ENCODE data around the gene TSEN34.

DNA sequence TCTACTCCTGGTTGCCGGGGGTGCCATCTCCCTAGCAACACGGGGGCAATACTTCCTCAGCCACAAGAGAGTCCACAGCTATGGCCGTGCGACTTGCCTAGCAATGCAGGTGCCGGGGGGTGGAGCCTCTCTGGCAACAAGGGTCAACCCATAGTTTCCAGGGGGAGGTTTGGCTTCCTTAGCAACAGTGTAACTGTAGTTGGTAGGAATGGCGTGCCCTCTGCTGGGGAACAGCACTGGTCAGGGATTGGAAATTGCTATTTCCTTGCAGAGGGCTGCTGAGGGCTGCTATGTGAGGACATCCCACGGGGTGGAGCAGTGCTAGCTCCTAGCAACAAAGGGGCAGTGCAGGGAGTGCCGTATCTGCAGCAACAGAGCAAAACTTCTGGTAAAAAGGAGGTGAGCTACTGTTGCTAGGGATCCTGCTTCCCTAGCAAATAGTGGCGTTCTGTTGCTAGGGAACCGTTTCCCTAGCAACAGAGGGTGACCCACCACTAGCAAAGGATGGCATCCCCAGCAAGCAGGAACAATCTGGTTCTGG is 11.1 kb upstream of the TSEN34 start:
- TF ChIP-seq JUND (IDR thresholded peaks at IDR 0.05) (no peak), GABPA (IDR thresholded peaks at IDR 0.05; ENCODE audit: low read depth) (no peak), TAF1 (IDR thresholded peaks at IDR 0.05; ENCODE audit: borderline replicate concordance, low read depth, low read length) (no peak)
- TF ChIP-seq, protein P1, sequence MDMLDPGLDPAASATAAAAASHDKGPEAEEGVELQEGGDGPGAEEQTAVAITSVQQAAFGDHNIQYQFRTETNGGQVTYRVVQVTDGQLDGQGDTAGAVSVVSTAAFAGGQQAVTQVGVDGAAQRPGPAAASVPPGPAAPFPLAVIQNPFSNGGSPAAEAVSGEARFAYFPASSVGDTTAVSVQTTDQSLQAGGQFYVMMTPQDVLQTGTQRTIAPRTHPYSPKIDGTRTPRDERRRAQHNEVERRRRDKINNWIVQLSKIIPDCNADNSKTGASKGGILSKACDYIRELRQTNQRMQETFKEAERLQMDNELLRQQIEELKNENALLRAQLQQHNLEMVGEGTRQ (IDR thresholded peaks at IDR 0.05; ENCODE audit: borderline replicate concordance, low read depth, low read length) = no peak
- TF ChIP-seq, protein P2, sequence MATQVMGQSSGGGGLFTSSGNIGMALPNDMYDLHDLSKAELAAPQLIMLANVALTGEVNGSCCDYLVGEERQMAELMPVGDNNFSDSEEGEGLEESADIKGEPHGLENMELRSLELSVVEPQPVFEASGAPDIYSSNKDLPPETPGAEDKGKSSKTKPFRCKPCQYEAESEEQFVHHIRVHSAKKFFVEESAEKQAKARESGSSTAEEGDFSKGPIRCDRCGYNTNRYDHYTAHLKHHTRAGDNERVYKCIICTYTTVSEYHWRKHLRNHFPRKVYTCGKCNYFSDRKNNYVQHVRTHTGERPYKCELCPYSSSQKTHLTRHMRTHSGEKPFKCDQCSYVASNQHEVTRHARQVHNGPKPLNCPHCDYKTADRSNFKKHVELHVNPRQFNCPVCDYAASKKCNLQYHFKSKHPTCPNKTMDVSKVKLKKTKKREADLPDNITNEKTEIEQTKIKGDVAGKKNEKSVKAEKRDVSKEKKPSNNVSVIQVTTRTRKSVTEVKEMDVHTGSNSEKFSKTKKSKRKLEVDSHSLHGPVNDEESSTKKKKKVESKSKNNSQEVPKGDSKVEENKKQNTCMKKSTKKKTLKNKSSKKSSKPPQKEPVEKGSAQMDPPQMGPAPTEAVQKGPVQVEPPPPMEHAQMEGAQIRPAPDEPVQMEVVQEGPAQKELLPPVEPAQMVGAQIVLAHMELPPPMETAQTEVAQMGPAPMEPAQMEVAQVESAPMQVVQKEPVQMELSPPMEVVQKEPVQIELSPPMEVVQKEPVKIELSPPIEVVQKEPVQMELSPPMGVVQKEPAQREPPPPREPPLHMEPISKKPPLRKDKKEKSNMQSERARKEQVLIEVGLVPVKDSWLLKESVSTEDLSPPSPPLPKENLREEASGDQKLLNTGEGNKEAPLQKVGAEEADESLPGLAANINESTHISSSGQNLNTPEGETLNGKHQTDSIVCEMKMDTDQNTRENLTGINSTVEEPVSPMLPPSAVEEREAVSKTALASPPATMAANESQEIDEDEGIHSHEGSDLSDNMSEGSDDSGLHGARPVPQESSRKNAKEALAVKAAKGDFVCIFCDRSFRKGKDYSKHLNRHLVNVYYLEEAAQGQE (IDR thresholded peaks at IDR 0.05; ENCODE audit: low read depth, low read length) = no peak
- TF ChIP-seq, protein P3, sequence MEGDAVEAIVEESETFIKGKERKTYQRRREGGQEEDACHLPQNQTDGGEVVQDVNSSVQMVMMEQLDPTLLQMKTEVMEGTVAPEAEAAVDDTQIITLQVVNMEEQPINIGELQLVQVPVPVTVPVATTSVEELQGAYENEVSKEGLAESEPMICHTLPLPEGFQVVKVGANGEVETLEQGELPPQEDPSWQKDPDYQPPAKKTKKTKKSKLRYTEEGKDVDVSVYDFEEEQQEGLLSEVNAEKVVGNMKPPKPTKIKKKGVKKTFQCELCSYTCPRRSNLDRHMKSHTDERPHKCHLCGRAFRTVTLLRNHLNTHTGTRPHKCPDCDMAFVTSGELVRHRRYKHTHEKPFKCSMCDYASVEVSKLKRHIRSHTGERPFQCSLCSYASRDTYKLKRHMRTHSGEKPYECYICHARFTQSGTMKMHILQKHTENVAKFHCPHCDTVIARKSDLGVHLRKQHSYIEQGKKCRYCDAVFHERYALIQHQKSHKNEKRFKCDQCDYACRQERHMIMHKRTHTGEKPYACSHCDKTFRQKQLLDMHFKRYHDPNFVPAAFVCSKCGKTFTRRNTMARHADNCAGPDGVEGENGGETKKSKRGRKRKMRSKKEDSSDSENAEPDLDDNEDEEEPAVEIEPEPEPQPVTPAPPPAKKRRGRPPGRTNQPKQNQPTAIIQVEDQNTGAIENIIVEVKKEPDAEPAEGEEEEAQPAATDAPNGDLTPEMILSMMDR (IDR thresholded peaks at IDR 0.05) = peak; percentile 34; the same call in 1 of the 2 replicates
